Stomach smooth muscle (tissue), 2 donors: ENCODE measurements around the gene SERPINC1.

Experiments
- H3K27ac ChIP-seq: one replicate; pipeline ENCODE4 v1.7.0; 2013; ENCODE audit warnings: mild to moderate bottlenecking, low read length, inconsistent platforms
- H3K27me3 ChIP-seq, 2 donors: one replicate each; pipeline ENCODE4 v1.7.0; 2013; ENCODE audit warnings: low read length in 2 of 2; ENCODE audit not compliant: insufficient read depth in 2 of 2, control insufficient read depth in 1 of 2
- H3K36me3 ChIP-seq, 2 donors: one replicate each; pipeline ENCODE4 v1.7.0; 2013; ENCODE audit warnings: low read length in 2 of 2; ENCODE audit not compliant: control insufficient read depth in 2 of 2, insufficient read depth in 2 of 2
- H3K4me1 ChIP-seq: one replicate; pipeline ENCODE4 v1.7.0; 2013; ENCODE audit warnings: low read length; ENCODE audit not compliant: control insufficient read depth, insufficient read depth
- H3K4me3 ChIP-seq, 2 donors: one replicate each; pipeline ENCODE4 v1.7.0; 2013; ENCODE audit warnings: low read length in 2 of 2
- H3K9ac ChIP-seq, 2 donors: one replicate each; pipeline ENCODE4 v1.7.0; 2013; ENCODE audit warnings: low read length in 2 of 2, mild to moderate bottlenecking in 1 of 2
- H3K9me3 ChIP-seq, 2 donors: one replicate each; pipeline ENCODE4 v1.7.0; 2013; ENCODE audit warnings: low read length in 2 of 2; ENCODE audit not compliant: control insufficient read depth in 2 of 2
- donor health status: healthy.
- donor health status: Pancreatic carcinoma.

Gene SERPINC1

DNA sequence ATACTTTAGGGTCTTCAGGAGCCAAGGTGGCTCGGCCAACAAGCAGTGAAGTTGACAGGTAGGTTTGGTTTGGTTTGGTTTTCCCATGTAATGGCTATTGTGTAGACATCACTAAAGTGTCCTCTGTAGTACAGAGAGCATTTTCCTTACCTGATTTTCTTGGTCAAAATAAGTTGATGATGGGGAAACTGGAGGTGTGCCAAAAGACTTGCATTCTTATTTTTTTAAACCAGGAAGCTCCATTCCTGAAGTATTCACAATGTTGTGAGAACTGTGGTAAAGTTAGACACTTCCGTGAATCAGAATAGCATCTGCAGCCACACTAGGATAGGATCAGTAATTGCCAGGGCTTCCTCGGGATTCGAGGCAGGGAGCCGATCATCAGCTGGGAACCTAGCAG is 46.0 kb downstream of the SERPINC1 start:
- H3K36me3 ChIP-seq, result peaks cover 14 to 16% of the 10 kb centered on the region in 2 donors
- no peaks in the 10 kb centered on the region for H3K27me3 ChIP-seq
- no peak overlapping the region for H3K4me3 ChIP-seq
- no peaks in the 10 kb centered on the region for H3K9me3 ChIP-seq
- no peak overlapping the region for H3K9ac ChIP-seq
- H3K4me1 ChIP-seq, result peaks cover 6% of the 10 kb centered on the region
- no peak overlapping the region for H3K27ac ChIP-seq

DNA sequence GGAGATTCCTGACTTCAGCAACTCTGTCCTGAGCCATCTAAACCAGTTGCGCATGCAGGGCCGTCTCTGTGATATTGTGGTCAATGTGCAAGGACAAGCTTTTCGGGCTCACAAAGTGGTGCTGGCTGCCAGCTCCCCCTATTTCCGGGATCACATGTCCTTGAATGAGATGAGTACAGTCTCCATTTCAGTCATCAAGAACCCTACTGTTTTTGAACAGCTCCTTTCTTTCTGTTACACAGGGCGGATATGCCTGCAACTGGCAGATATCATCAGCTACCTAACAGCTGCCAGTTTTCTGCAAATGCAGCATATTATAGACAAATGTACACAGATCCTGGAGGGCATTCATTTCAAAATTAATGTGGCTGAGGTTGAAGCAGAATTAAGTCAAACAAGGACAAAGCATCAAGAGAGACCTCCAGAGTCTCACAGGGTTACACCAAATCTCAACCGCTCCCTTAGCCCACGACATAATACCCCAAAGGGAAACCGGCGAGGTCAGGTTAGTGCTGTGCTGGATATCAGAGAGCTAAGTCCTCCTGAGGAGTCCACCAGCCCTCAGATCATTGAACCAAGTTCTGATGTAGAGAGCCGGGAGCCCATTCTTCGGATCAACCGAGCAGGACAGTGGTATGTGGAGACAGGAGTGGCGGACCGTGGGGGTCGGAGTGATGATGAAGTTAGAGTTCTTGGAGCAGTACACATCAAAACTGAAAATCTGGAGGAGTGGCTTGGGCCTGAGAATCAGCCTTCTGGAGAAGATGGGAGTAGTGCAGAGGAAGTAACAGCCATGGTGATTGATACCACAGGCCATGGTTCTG is 46.7 kb downstream of the SERPINC1 start:
- H3K27me3 ChIP-seq, result no peaks in the 10 kb centered on the region
- H3K9me3 ChIP-seq, result no peaks in the 10 kb centered on the region
- H3K9ac ChIP-seq, result no peak overlapping the region
- H3K36me3 ChIP-seq, result peaks cover 12 to 16% of the 10 kb centered on the region in 2 donors
- peaks cover 6% of the 10 kb centered on the region for H3K4me1 ChIP-seq
- no peak overlapping the region for H3K27ac ChIP-seq
- H3K4me3 ChIP-seq, result no peak overlapping the region

DNA sequence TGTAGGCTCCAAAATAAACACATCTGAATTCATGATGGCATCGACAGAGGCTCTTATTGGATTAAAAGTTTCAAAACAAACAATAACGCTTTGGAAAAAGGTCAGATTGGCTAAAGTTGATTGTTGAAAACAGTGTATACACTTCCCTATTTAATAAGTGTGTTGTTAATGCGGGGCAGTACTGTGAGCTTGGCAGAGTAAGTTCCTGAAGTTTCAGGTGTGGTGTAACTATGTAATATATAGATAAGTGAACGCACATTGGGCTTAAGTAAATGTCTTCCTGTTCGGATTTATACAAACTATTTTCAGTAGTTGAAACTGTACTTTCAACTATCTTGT is 48.1 kb downstream of the SERPINC1 start:
- peak overlapping the region; percentile 71 to 73 for H3K9ac ChIP-seq
- H3K4me3 ChIP-seq, result peak overlapping the region; percentile 92 to 99
- no peaks in the 10 kb centered on the region for H3K9me3 ChIP-seq
- H3K27me3 ChIP-seq, result no peaks in the 10 kb centered on the region
- H3K4me1 ChIP-seq, result peaks cover 6% of the 10 kb centered on the region
- peaks cover 25% of the 10 kb centered on the region in 2 donors for H3K36me3 ChIP-seq
- H3K27ac ChIP-seq, result peak overlapping the region; percentile 90

DNA sequence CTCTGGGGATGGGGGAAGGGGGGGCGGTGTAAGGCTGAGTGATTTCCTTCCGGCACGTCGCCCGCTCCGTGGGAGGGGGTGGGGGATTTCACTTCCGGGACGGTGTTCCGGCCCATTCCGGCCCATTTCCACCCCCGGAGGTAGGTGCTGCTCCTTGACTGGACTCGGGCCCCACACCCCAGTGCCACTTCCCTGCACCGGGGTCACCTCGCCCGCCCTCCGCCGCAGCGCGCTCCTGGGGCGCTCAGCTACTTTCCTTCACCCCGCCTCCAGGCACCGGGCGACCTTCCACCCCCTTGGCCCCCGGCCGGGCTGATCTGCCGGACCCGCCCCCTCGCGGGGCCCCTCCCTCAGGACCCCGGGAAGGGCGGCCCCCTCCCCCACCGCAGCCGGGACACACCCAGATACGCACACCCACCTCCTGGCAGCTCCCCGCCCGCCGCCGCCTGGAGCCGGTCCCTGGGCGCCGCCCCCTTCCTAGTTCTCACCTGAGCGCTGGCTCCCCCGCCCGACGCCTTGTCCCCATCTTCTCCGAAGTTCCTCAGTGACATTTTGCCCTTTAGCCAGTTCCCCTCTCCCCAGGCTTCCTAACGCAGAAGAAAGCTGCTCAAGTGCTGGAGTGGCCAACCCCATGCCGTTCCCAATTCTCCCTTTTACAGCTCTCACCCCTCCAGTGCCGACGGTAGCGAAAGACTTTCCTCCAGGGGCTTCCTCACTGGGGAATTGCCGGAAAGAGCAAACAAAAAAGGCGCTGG is 48.7 kb downstream of the SERPINC1 start, which contains the start of gene ZBTB37:
Gene ZBTB37 (plus strand): TSS at position 115 of the 755 bp plus-strand sequence. CDS start 1,846 bp downstream, outside the sequence.
- H3K27ac ChIP-seq, result peak within 1 kb of the TSS; percentile 90
- H3K27me3 ChIP-seq, result no peaks in the 10 kb centered on the region
- H3K4me1 ChIP-seq, result peaks cover 6% of the 10 kb centered on the region
- no peaks in the 10 kb centered on the region for H3K9me3 ChIP-seq
- H3K36me3 ChIP-seq, result peaks cover 30% of the 10 kb centered on the region in 2 donors
- H3K9ac ChIP-seq, result peak within 1 kb of the TSS; percentile 73 to 80
- peak within 1 kb of the TSS; percentile 92 to 99 for H3K4me3 ChIP-seq

DNA sequence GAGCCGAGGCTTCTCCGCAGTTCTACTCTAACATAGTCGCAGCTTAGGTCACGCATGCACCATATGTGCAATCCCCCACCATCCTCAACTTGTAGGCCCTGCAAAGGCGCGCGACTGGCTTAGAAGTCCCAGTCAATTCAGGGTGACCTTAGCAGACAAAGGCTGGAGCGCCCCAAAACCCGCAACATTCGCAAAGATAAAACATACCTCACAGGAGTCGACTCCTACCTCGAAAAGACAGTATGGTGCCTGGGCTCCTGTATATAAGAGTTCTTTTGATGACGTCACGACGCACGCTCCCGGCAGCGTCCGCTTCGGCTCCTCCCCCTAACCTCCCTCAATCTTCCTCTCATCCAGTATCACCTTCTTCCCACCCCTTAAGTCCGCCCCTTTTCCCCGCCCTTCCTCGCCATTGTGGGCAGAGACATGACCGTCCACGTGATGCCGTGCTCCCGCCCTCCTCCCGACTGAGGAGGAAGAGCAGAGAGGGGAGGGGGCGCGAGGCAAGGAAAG is 49.3 kb downstream of the SERPINC1 start, which contains the start of gene GAS5:
Gene GAS5 (minus strand): TSS at position 237 of the 513 bp plus-strand sequence.
- Histone ChIP-seq H3K4me3 (peak within 1 kb of the TSS; percentile 92 to 99), H3K36me3 (peaks cover 34% of the 10 kb centered on the region in 2 donors), H3K27ac (peak within 1 kb of the TSS; percentile 90), H3K27me3 (no peaks in the 10 kb centered on the region), H3K9me3 (no peaks in the 10 kb centered on the region), H3K4me1 (peaks cover 6% of the 10 kb centered on the region), H3K9ac (peak within 1 kb of the TSS; percentile 73 to 80)

DNA sequence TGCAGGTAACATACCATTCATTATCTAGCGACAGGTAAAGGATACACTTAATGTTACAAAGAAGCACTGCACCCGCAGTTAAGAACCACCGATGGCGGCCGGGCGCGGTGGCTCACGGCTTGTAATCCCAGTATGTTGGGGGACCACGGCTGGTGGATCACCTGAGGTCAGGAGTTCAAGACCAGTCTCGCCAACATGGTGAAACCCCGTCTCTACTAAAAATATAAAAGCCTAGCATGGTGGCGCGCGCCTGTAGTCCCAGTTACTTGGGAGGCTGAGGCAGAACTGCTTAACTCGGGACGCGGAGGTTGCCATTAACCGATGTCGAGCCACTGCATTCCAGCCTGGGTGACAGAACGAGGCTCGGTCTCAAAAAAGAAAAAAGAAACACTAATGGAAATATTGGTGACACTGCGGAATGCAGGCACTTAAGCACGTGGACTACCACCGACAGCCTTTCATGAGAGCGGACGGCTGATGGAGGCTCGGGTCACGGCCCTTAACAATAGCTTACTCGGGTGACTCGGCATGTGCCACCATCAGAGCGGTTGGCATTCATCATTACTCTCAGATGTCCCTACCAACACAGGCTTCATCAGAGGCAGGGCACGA is 49.9 kb downstream of the SERPINC1 start:
- H3K4me3 ChIP-seq, result peak overlapping the region; percentile 92 to 99
- H3K9me3 ChIP-seq, result no peaks in the 10 kb centered on the region
- peaks cover 6% of the 10 kb centered on the region for H3K4me1 ChIP-seq
- H3K36me3 ChIP-seq, result peaks cover 35 to 37% of the 10 kb centered on the region in 2 donors
- peak overlapping the region; percentile 90 for H3K27ac ChIP-seq
- peak overlapping the region; percentile 73 to 80 for H3K9ac ChIP-seq
- H3K27me3 ChIP-seq, result no peaks in the 10 kb centered on the region

DNA sequence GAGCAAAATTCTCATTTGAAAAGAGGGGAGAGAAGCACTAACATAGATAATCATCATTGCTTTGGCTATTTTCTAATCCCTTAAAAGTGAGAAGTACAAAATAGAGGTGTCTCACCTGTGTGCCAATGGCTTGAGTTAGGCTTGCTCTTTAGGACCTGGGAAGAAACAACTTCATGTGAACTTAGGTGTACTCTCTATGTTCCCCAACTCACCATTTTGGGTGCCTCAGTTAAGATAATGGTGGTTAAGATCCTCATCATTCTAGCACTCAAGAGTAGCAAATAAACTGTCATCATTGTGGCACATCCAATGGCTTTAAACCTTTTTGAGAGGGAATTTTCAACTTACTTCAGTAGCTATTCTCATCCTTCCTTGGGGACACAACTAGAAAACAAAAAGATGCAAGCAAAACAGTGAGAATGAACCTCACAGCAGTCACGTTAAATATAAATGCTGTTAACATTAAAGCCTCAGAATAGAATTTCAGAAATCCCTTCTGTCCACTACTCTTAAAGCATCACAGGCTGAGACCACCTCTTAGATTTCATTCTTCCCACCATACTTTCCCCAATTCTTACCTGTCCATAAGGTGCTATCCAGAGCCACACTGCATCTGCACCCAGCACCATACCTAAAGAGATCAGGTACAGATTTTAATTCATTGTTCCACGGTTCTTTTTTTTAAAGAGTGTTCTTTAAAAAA is 50.6 kb downstream of the SERPINC1 start:
- Histone ChIP-seq H3K27ac (peak overlapping the region; percentile 90), H3K4me3 (peak overlapping the region; percentile 92 to 99), H3K36me3 (peaks cover 35 to 37% of the 10 kb centered on the region in 2 donors), H3K9me3 (no peaks in the 10 kb centered on the region), H3K9ac (peak overlapping the region in 1 of 2 donors; percentile 73), H3K27me3 (no peaks in the 10 kb centered on the region), H3K4me1 (peaks cover 6% of the 10 kb centered on the region)

DNA sequence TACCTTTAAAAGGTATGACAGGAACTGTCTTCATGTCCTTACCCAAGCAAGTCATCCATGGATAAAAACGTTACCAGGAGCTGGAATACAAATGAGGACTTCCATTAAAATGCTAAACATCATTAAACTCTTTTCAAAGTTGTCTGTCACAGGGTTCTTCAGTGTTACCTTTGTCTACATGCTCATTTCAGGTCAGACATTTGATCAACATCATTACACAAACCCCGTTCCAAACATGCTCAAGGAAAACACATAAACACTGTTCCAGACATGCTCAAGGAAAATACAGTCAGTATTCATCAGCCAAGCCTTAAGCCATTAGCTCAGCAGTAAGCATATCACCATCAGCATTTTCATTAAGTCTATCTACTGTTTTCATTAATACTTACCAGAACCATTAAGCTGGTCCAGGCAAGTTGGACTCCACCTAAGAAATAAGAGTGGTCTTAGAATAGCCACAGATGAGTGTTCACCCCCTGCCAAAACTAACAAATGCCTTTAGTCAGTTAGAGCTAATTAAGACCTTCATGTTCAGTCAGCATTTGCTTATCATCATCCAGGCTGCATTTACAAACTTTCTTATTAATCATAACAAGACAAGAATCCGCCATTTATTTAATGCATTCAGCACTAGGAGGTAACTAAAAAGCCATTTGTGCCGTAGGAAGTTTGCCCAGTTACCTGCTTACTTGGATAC is 51.5 kb downstream of the SERPINC1 start:
- Histone ChIP-seq H3K4me3 (no peak overlapping the region), H3K27me3 (no peaks in the 10 kb centered on the region), H3K4me1 (peaks cover 6% of the 10 kb centered on the region), H3K9ac (no peak overlapping the region), H3K9me3 (no peaks in the 10 kb centered on the region), H3K36me3 (peaks cover 28 to 31% of the 10 kb centered on the region in 2 donors), H3K27ac (no peak overlapping the region)

DNA sequence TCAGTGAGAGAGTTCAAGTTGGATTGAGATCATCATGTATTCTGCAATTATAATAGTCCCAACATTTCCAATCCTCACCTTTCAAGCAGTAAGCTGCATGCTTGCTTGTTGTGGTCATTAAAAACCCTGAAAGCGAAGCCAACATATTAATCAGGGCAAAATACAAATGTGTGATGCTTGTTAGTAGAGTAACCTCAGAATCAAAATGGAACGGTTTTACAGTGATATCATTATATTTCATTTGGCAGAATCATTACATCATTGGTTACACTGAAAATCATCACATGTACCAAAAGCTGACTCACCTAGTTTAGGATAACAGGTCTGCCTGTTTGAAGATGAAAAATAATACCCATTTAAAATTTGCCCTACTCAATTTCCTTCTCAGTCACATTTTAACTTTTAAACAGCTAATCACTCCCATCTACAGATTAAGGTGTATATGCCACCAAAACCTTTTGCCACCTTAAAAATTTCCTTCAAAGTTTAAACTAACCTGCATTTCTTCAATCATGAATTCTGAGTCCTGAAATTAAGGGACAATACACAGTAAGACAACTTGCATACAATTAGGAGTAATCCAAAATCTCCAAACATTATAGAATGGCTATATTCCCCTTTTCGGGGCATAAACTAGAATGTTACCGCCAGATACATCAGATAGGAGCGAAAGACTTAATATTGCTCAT is 52.8 kb downstream of the SERPINC1 start:
- no peak overlapping the region for H3K9ac ChIP-seq
- no peak overlapping the region for H3K27ac ChIP-seq
- H3K4me1 ChIP-seq, result peaks cover 6% of the 10 kb centered on the region
- no peaks in the 10 kb centered on the region for H3K9me3 ChIP-seq
- H3K27me3 ChIP-seq, result no peaks in the 10 kb centered on the region
- H3K36me3 ChIP-seq, result peaks cover 26 to 27% of the 10 kb centered on the region in 2 donors
- H3K4me3 ChIP-seq, result no peak overlapping the region
